Thyroid gland (tissue), 4 donors: ENCODE data around the gene KIF14.

Source experiments
- POLR2A ChIP-seq, 2 donors: fragments of 450-650 bp; IDR thresholded peaks; one replicate each; pipeline ENCODE4 v1.6.1; 2017; ENCODE audit warnings: antibody characterized with exemption in 2 of 2, mild to moderate bottlenecking in 2 of 2, moderate library complexity in 1 of 2
- TF ChIP-seq, protein P1 (sequence below), 6 experiments: fragments of 200-600 bp in 3 of 6; fragments of 450-650 bp in 3 of 6; sonication (generic) in 3 of 6; IDR thresholded peaks; one replicate each; pipeline ENCODE4 v1.5.1; 2016 to 2019; ENCODE audit warnings: antibody characterized with exemption in 6 of 6, mild to moderate bottlenecking in 2 of 6, inconsistent platforms in 1 of 6, moderate library complexity in 1 of 6

DNA sequence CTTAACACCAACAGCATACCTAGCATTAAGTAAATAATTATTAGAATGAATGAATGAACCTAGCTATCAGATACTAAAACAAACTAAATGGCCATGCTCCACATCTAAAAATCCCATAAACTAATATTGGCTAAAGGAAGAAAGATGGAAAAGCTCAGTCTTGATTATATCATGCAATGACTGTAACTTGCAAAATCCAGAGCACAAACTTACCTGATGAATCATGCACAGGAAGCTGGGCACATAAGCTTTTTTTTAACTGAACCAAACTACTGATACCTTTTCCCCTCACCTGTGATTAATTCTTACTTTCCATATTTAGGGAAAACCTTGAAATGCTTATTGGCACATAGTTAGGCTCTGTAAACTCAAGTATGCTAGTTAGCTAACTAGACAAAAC lies 70.2 kb downstream of the KIF14 start:
- TF ChIP-seq, protein P1, sequence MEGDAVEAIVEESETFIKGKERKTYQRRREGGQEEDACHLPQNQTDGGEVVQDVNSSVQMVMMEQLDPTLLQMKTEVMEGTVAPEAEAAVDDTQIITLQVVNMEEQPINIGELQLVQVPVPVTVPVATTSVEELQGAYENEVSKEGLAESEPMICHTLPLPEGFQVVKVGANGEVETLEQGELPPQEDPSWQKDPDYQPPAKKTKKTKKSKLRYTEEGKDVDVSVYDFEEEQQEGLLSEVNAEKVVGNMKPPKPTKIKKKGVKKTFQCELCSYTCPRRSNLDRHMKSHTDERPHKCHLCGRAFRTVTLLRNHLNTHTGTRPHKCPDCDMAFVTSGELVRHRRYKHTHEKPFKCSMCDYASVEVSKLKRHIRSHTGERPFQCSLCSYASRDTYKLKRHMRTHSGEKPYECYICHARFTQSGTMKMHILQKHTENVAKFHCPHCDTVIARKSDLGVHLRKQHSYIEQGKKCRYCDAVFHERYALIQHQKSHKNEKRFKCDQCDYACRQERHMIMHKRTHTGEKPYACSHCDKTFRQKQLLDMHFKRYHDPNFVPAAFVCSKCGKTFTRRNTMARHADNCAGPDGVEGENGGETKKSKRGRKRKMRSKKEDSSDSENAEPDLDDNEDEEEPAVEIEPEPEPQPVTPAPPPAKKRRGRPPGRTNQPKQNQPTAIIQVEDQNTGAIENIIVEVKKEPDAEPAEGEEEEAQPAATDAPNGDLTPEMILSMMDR (IDR thresholded peaks at IDR 0.05) = no peak
- no peak for TF ChIP-seq POLR2A (IDR thresholded peaks at IDR 0.05)
